Activated naive CD4-positive, alpha-beta T cell treated with anti-CD3 and anti-CD28 coated beads, Interleukin-2, amount 10 ng/mL, durations not matched to agents 5 hours and 36 hours (primary cell): ENCODE data around the gene ARMC3. TPM values are rescaled to one million over a fixed set of nuclear protein-coding genes. Genes with fewer than 3 reads are reported as not detected.

Source experiments
- total RNA-seq, 2 experiments: library from RNA; stranded (reverse); gene quantifications; one replicate each; pipeline ENCODE4 v1.2.3, GENCODE V29; 2021

ARMC3 gene, protein sequence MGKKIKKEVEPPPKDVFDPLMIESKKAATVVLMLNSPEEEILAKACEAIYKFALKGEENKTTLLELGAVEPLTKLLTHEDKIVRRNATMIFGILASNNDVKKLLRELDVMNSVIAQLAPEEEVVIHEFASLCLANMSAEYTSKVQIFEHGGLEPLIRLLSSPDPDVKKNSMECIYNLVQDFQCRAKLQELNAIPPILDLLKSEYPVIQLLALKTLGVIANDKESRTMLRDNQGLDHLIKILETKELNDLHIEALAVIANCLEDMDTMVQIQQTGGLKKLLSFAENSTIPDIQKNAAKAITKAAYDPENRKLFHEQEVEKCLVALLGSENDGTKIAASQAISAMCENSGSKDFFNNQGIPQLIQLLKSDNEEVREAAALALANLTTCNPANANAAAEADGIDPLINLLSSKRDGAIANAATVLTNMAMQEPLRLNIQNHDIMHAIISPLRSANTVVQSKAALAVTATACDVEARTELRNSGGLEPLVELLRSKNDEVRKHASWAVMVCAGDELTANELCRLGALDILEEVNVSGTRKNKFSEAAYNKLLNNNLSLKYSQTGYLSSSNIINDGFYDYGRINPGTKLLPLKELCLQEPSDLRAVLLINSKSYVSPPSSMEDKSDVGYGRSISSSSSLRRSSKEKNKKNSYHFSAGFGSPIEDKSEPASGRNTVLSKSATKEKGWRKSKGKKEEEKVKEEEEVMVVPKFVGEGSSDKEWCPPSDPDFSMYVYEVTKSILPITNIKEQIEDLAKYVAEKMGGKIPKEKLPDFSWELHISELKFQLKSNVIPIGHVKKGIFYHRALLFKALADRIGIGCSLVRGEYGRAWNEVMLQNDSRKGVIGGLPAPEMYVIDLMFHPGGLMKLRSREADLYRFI
- total RNA-seq, result not detected

DNA sequence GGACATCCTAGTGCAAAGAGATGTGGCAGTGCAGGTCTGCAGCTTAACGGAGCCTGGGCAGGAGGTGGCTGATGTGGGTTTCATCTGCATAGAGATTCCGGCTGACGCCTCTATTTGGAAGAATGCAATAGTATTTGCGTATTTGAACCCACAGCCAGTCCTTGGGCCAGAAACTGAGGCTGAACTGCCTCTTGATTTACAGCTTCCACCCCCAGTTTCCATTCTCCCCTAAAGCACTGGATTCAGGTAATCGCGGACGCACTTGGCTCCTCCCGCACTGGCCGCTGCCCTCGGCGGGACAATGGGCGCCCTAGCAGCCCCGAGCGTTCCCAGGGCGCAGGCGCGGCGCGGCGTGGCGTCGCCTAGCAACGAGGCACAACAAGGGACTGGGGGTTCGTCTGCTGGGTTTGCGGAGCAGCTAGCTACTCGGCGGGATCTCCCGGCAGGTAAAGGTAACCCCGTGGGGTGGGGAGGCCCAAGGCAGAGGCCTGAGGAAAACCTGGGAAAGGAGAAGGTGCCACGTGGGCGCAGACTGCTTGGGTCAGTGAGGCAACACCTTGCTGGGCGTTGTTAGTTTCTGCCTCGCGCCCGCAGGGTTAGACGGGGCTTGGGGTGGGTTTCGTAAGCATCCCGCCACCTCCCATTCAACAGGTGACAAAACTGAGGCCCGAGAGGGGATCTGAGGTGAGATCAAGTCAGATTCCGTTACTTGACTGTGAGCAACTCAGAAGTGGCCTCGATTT is at the start of gene ARMC3:
TSS of gene ARMC3 (plus strand) at position 393 of the 743 bp plus-strand sequence. CDS start 3,944 bp downstream, outside the sequence.

Other genes with a start within 250 kb of the ARMC3 start
- gene PIP4K2A, start 213.5 kb upstream of the ARMC3 start, total RNA-seq, result 100 to 1,000 TPM; 115 to 127 TPM
- gene MSRB2, start 167.5 kb downstream of the ARMC3 start, total RNA-seq, result 10 to 100 TPM in 1 of 2 experiments, 1 to 10 TPM in 1; 9.0 to 10.5 TPM